ENCODE measurements around the gene IGSF21. TPM values are rescaled to one million over a fixed set of nuclear protein-coding genes. Genes with fewer than 3 reads are reported as not detected.

The IGSF21 gene
- total RNA-seq, 1 donor from 2014 or later, result 4.4 TPM

- DNase-seq (ENCODE audit: low spot score), result no peak
- TF ChIP-seq CTCF (IDR thresholded peaks at IDR 0.05; ENCODE audit: unreplicated experiment), result no peak
- H3K36me3 Mint-ChIP-seq (ENCODE audit: low read depth, unreplicated experiment), result peaks cover 6% of the 10 kb centered on the region
- H3K27ac Mint-ChIP-seq (ENCODE audit: unreplicated experiment), result no peak overlapping the region
- H3K27me3 Mint-ChIP-seq (ENCODE audit: unreplicated experiment), result peaks cover 4% of the 10 kb centered on the region
- peaks cover 14% of the 10 kb centered on the region for H3K4me1 Mint-ChIP-seq (ENCODE audit: unreplicated experiment)
- no peaks in the 10 kb centered on the region for H3K9me3 Mint-ChIP-seq (ENCODE audit: unreplicated experiment)
- H3K4me3 Mint-ChIP-seq (ENCODE audit: unreplicated experiment), result no peak overlapping the region
These were observed 156.9 kb downstream of the IGSF21 start for GRCh38 chr1:18264450-18265039.

GRCh38 chr1:18265641-18266040 lies 158.0 kb downstream of the IGSF21 start:
- Mint-ChIP-seq H3K4me1 (ENCODE audit: unreplicated experiment) (peaks cover 14% of the 10 kb centered on the region), H3K36me3 (ENCODE audit: low read depth, unreplicated experiment) (peaks cover 6% of the 10 kb centered on the region), H3K27ac (ENCODE audit: unreplicated experiment) (no peak overlapping the region), H3K27me3 (ENCODE audit: unreplicated experiment) (peaks cover 4% of the 10 kb centered on the region), H3K4me3 (ENCODE audit: unreplicated experiment) (no peak overlapping the region), H3K9me3 (ENCODE audit: unreplicated experiment) (no peaks in the 10 kb centered on the region)
- no peak for TF ChIP-seq CTCF (IDR thresholded peaks at IDR 0.05; ENCODE audit: unreplicated experiment)
- no peak for DNase-seq (ENCODE audit: low spot score)

DNA sequence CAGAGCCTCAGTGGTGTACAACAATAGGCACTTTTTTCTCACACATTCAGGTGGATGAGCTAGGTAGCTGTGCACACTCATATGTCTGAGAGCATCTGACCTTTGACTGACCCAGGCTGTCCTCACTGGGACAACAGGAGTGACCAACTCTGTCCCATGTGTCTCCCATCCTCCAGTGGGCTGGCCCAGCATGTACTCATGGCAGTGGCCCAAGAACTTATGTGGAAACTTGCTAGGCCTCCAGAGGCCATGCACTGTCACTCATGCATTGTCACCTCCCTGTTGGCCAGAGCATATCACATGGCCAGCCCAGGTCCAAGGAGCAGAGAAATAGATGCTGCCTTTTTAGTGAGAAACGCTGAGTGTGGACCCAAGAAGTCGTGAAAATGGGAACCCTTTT lies 158.8 kb downstream of the IGSF21 start:
- no peak for DNase-seq (ENCODE audit: low spot score)
- H3K27me3 Mint-ChIP-seq (ENCODE audit: unreplicated experiment), result peaks cover 5% of the 10 kb centered on the region
- H3K27ac Mint-ChIP-seq (ENCODE audit: unreplicated experiment), result no peak overlapping the region
- H3K36me3 Mint-ChIP-seq (ENCODE audit: low read depth, unreplicated experiment), result peaks cover 6% of the 10 kb centered on the region
- no peaks in the 10 kb centered on the region for H3K9me3 Mint-ChIP-seq (ENCODE audit: unreplicated experiment)
- TF ChIP-seq CTCF (IDR thresholded peaks at IDR 0.05; ENCODE audit: unreplicated experiment), result no peak
- H3K4me1 Mint-ChIP-seq (ENCODE audit: unreplicated experiment), result peaks cover 14% of the 10 kb centered on the region
- no peak overlapping the region for H3K4me3 Mint-ChIP-seq (ENCODE audit: unreplicated experiment)

- TF ChIP-seq CTCF (IDR thresholded peaks at IDR 0.05; ENCODE audit: unreplicated experiment), result no peak
- no peak for DNase-seq (ENCODE audit: low spot score)
- Mint-ChIP-seq H3K27ac (ENCODE audit: unreplicated experiment) (no peak overlapping the region), H3K27me3 (ENCODE audit: unreplicated experiment) (peaks cover 2% of the 10 kb centered on the region), H3K36me3 (ENCODE audit: low read depth, unreplicated experiment) (peaks cover 6% of the 10 kb centered on the region), H3K4me1 (ENCODE audit: unreplicated experiment) (no peaks in the 10 kb centered on the region), H3K4me3 (ENCODE audit: unreplicated experiment) (no peak overlapping the region), H3K9me3 (ENCODE audit: unreplicated experiment) (no peaks in the 10 kb centered on the region)
These were observed 163.7 kb downstream of the IGSF21 start for GRCh38 chr1:18271336-18271735.

DNA sequence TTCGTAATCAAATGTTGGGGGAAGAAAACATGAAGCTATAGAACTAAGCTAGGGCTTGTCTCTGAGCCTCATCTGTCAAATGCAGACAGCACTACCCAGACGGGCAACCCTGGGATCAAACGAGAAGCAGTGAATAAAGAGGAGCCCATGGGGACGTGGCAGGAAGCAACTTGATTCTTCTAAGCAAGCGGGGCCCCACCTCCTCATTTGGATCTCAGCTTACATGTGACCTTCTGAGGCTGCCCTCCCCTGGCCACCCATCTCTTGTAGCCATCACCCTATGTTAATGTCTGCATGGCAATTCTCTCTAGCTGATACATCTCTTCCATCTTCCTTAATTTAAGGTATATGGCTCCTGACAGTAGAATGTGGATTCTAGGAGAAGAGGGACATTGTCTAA lies 171.3 kb downstream of the IGSF21 start:
- no peaks in the 10 kb centered on the region for H3K36me3 Mint-ChIP-seq (ENCODE audit: low read depth, unreplicated experiment)
- no peak overlapping the region for H3K4me3 Mint-ChIP-seq (ENCODE audit: unreplicated experiment)
- TF ChIP-seq CTCF (IDR thresholded peaks at IDR 0.05; ENCODE audit: unreplicated experiment), result no peak
- H3K9me3 Mint-ChIP-seq (ENCODE audit: unreplicated experiment), result no peaks in the 10 kb centered on the region
- H3K4me1 Mint-ChIP-seq (ENCODE audit: unreplicated experiment), result peaks cover 2% of the 10 kb centered on the region
- peaks cover 9% of the 10 kb centered on the region for H3K27me3 Mint-ChIP-seq (ENCODE audit: unreplicated experiment)
- no peak overlapping the region for H3K27ac Mint-ChIP-seq (ENCODE audit: unreplicated experiment)
- no peak for DNase-seq (ENCODE audit: low spot score)
